K562 (cell line): Measurements from ENCODE around the gene OR6K2. TPM values are rescaled to one million over a fixed set of nuclear protein-coding genes. Genes with fewer than 3 reads are reported as not detected.

Source experiments
- CAMTA2 ChIP-seq: fragments of 250-450 bp; sonication (Bioruptor Pico); conservative IDR thresholded peaks from 2 replicates; pipeline ENCODE4 v1.5.1; 2022
- E4F1 ChIP-seq: fragments of 250-450 bp; sonication (Bioruptor Pico); IDR thresholded peaks from 2 replicates; pipeline ENCODE4 v1.5.0; 2021; ENCODE audit warnings: mild to moderate bottlenecking, borderline replicate concordance
- EP300 ChIP-seq: IDR thresholded peaks from 2 replicates; pipeline ENCODE4 v1.6.1; 2012; ENCODE audit warnings: low read length, improper control_type of control experiment
- FOS ChIP-seq: IDR thresholded peaks from 3 replicates; pipeline ENCODE4 v1.6.1; 2011; ENCODE audit not compliant: insufficient read length; ENCODE audit errors: extremely low read depth
- GABPB1 ChIP-seq: sonication (generic); formaldehyde crosslinking; IDR thresholded peaks from 2 replicates; pipeline ENCODE4 v1.8.0; 2022; ENCODE audit warnings: mild to moderate bottlenecking, missing genetic modification reagents
- HDAC6 ChIP-seq: IDR thresholded peaks from 2 replicates; pipeline ENCODE4 v1.6.1; 2012; ENCODE audit warnings: low read depth, mild to moderate bottlenecking, control low read depth, inconsistent platforms, low read length, moderate library complexity
- KDM1A ChIP-seq, 2 experiments: fragments of 450-650 bp; IDR thresholded peaks; 2 replicates each; pipeline ENCODE4 v1.6.1; 2016; ENCODE audit warnings: mild to moderate bottlenecking in 2 of 2
- MAFK ChIP-seq: IDR thresholded peaks from 2 replicates; pipeline ENCODE4 v1.6.1; 2011; ENCODE audit warnings: low read length, improper control_type of control experiment
- NR1H2 ChIP-seq: sonication (generic); formaldehyde crosslinking; IDR thresholded peaks from 2 replicates; pipeline ENCODE4 v1.4.0; 2020; ENCODE audit warnings: mild to moderate bottlenecking, missing genetic modification reagents
- RBM17 ChIP-seq: fragments of 200-400 bp; formaldehyde crosslinking; IDR thresholded peaks from 2 replicates; pipeline ENCODE4 v1.6.1; 2017; ENCODE audit warnings: low read depth, mild to moderate bottlenecking, low read length, borderline replicate concordance
- RBM39 ChIP-seq: fragments of 200-400 bp; formaldehyde crosslinking; optimal IDR thresholded peaks from 2 replicates; pipeline ENCODE3; 2018; ENCODE audit warnings: low read depth, low read length
- SMARCA4 ChIP-seq: fragments of 450-650 bp; IDR thresholded peaks from 2 replicates; pipeline ENCODE4 v1.6.1; 2016
- SMARCE1 ChIP-seq: fragments of 450-650 bp; IDR thresholded peaks from 2 replicates; pipeline ENCODE4 v1.7.1; 2016; ENCODE audit warnings: mild to moderate bottlenecking
- STAT5A ChIP-seq: IDR thresholded peaks from 2 replicates; pipeline ENCODE4 v1.6.1; 2012; ENCODE audit warnings: low read length, inconsistent platforms, borderline replicate concordance
- TAF1 ChIP-seq: IDR thresholded peaks from 2 replicates; pipeline ENCODE4 v1.6.1; 2011; ENCODE audit warnings: mild to moderate bottlenecking, low read length, moderate library complexity; ENCODE audit not compliant: insufficient read depth, control insufficient read depth, severe bottlenecking; ENCODE audit errors: extremely low read depth
- TAL1 ChIP-seq: fragments of 450-650 bp; IDR thresholded peaks from 2 replicates; pipeline ENCODE4 v1.6.1; 2016; ENCODE audit warnings: mild to moderate bottlenecking
- TCF3 ChIP-seq: sonication (generic); formaldehyde crosslinking; IDR thresholded peaks from 2 replicates; pipeline ENCODE4 v1.4.0; 2020; ENCODE audit warnings: mild to moderate bottlenecking, missing genetic modification reagents
- TCF7 ChIP-seq: sonication (generic); IDR thresholded peaks from 2 replicates; pipeline ENCODE4 v1.6.1; 2016; ENCODE audit warnings: antibody characterized with exemption, borderline replicate concordance
- TEAD4 ChIP-seq, 2 experiments: sonication (generic) in 1 of 2; formaldehyde crosslinking in 1 of 2; IDR thresholded peaks; 2 replicates each; pipeline versions ENCODE4 v1.6.1 to v1.8.0; 2012 to 2022; ENCODE audit warnings: borderline replicate concordance in 1 of 2, inconsistent platforms in 1 of 2, low read length in 1 of 2, mild to moderate bottlenecking in 1 of 2, missing genetic modification reagents in 1 of 2
- ZBTB1 ChIP-seq: sonication (generic); formaldehyde crosslinking; IDR thresholded peaks from 2 replicates; pipeline ENCODE4 v1.8.1; 2023; ENCODE audit warnings: missing genetic modification reagents, low read depth, mild to moderate bottlenecking, borderline replicate concordance
- ZBTB5 ChIP-seq: fragments of 450-650 bp; IDR thresholded peaks from 2 replicates; pipeline ENCODE4 v1.6.1; 2017; ENCODE audit warnings: antibody characterized with exemption
- ZBTB8A ChIP-seq: fragments of 450-650 bp; IDR thresholded peaks from 2 replicates; pipeline ENCODE4 v1.6.1; 2018; ENCODE audit warnings: mild to moderate bottlenecking, moderate library complexity; ENCODE audit not compliant: partially characterized antibody
- ZBTB9 ChIP-seq: fragments of 450-650 bp; formaldehyde crosslinking; IDR thresholded peaks from 2 replicates; pipeline ENCODE4 v1.4.0; 2020; ENCODE audit warnings: mild to moderate bottlenecking, moderate library complexity
- ZFP1 ChIP-seq: fragments of 450-650 bp; formaldehyde crosslinking; IDR thresholded peaks from 2 replicates; pipeline ENCODE4 v1.4.0; 2020; ENCODE audit warnings: mild to moderate bottlenecking, mixed read lengths
- polyA plus RNA-seq, 8 experiments: library from polyadenylated mRNA; depleted of rRNA in 4 of 8; stranded (reverse) in 5 of 8; unstranded in 3 of 8; fragments of >200 nt; fragmentation: Nextera tagmentation in 2 of 8; fragmentation: Illumina TruSeq in 1 of 8; extraction: Ambion mirVana in 2 of 8; extraction: Trizol in 1 of 8; gene quantifications; 2 replicates each; pipeline versions ENCODE4 v1.2.1 to v1.2.3, GENCODE V29; 2011 to 2014; ENCODE audit warnings: inconsistent platforms in 1 of 8, missing spikeins in 1 of 8
- total RNA-seq, 7 experiments: library from RNA; depleted of rRNA in 6 of 7; stranded (reverse); fragments of >200 nt in 6 of 7; fragmentation: Illumina TruSeq in 2 of 7; extraction: Trizol in 2 of 7; gene quantifications; 2 replicates each; pipeline versions ENCODE4 v1.2.1 to v1.2.3, GENCODE V29; 2011 to 2021; ENCODE audit warnings: low replicate concordance in 1 of 7

Gene OR6K2
- total and polyA plus RNA-seq, 9 of the 15 experiments (the other 6 are each of a cell fraction or from before 2014, with no cell fraction given), result not detected

- TF ChIP-seq KDM1A (IDR thresholded peaks at IDR 0.05) (peak in 1 of 2 experiments; percentile 13; a peak in 1 of 4 replicates), MAFK (no peak), ZFP1 (CRISPR knock-in tag) (no peak), SMARCE1 (peak; percentile 69), RBM39 (no peak), RBM17 (no peak), SMARCA4 (peak; percentile 78), E4F1 (CRISPR knock-in tag) (no peak), ZBTB5 (no peak), TCF3 (CRISPR knock-in tag) (peak; percentile 66), FOS (no peak), EP300 (peak; percentile 66; the same call in 1 of the 2 replicates), TAL1 (peak; percentile 80), ZBTB9 (CRISPR knock-in tag) (no peak), NR1H2 (no peak), TAF1 (no peak), GABPB1 (no peak), STAT5A (peak; percentile 29; the same call in 1 of the 2 replicates), HDAC6 (no peak), TCF7 (no peak), CAMTA2 (no peak), ZBTB1 (CRISPR knock-in tag) (no peak), TEAD4 (IDR thresholded peaks at IDR 0.05; ENCODE audit: low read length) (peak; percentile 67; the same call in 1 of the 2 replicates), TEAD4 (CRISPR knock-in tag; IDR thresholded peaks at IDR 0.05; ENCODE audit: borderline replicate concordance) (no peak), ZBTB8A (no peak)
These were observed 11.3 kb downstream of the OR6K2 start (continued) for GRCh38 chr1:158689110-158689509.
